H1 (cell line): ENCODE data around the gene GABRD. TPM values are rescaled to one million over a fixed set of nuclear protein-coding genes. Genes with fewer than 3 reads are reported as not detected.

Source experiments
- MAX ChIP-seq: IDR thresholded peaks from 2 replicates; pipeline ENCODE4 v1.6.1; 2012; ENCODE audit warnings: inconsistent platforms
- RFX5 ChIP-seq: IDR thresholded peaks from 2 replicates; pipeline ENCODE4 v1.6.1; 2011; ENCODE audit warnings: low read depth, low read length, improper control_type of control experiment, borderline replicate concordance
- SP1 ChIP-seq: IDR thresholded peaks from 2 replicates; pipeline ENCODE4 v1.6.1; 2011; ENCODE audit warnings: low read depth, low read length
- YY1 ChIP-seq: IDR thresholded peaks from 2 replicates; pipeline ENCODE4 v1.6.1; 2011; ENCODE audit warnings: low read depth, mild to moderate bottlenecking, low read length
- polyA plus RNA-seq, 7 experiments: library from polyadenylated mRNA; depleted of rRNA in 3 of 7; stranded (reverse) in 5 of 7; unstranded in 2 of 7; fragments of >200 nt in 5 of 7; fragments of 200-250 nt in 2 of 7; gene quantifications; 1 replicate in 5 of 7; 2 replicates in 1 of 7; 4 replicates in 1 of 7; pipeline versions ENCODE4 v1.2.1 to v1.2.3, GENCODE V29; 2011 to 2013; ENCODE audit warnings: missing spikeins in 2 of 7, mixed read lengths in 2 of 7
- total RNA-seq: library from RNA; stranded (reverse); fragmentation: NEBNext Ultra II Directional; extraction: Animal tissue kit (Norgen Biotek cat#: 25700); gene quantifications from 2 replicates; pipeline ENCODE4 v1.2.1, GENCODE V29; 2021

Gene GABRD
- total and polyA plus RNA-seq, 2 of the 8 experiments (the other 6 are each of a cell fraction or from before 2014, with no cell fraction given), result 1.8 to 3.0 TPM

- TF ChIP-seq SP1 (no peak), YY1 (no peak), RFX5 (no peak), MAX (no peak)
Observed at GRCh38 chr1:1997576-1997975, 21.6 kb upstream of the GABRD start (continued).
